Measurements from ENCODE around the gene P4HA3.

DNA sequence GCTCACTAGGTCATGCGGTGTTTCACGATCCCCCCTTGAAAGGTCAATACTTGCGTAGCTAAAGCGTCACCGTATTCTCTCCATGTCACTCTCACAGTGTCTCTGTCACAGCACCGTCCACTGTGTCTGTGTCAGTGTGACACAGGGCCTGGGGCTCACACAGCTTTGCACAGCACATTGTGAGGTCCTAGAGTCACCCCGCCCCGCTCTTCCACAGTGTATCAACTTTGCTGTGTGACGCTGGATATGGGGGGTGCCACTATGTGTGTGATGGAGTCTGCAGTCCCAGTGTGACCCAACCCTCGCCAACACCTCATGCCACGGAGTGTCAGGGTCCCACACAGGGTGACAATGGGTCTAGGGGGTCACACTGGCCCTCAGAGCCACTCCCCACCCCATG is 583 bp downstream of the P4HA3 start:
- TF ChIP-seq, protein P1, sequence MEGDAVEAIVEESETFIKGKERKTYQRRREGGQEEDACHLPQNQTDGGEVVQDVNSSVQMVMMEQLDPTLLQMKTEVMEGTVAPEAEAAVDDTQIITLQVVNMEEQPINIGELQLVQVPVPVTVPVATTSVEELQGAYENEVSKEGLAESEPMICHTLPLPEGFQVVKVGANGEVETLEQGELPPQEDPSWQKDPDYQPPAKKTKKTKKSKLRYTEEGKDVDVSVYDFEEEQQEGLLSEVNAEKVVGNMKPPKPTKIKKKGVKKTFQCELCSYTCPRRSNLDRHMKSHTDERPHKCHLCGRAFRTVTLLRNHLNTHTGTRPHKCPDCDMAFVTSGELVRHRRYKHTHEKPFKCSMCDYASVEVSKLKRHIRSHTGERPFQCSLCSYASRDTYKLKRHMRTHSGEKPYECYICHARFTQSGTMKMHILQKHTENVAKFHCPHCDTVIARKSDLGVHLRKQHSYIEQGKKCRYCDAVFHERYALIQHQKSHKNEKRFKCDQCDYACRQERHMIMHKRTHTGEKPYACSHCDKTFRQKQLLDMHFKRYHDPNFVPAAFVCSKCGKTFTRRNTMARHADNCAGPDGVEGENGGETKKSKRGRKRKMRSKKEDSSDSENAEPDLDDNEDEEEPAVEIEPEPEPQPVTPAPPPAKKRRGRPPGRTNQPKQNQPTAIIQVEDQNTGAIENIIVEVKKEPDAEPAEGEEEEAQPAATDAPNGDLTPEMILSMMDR (IDR thresholded peaks at IDR 0.05) = no peak
- TF ChIP-seq POLR2A (IDR thresholded peaks at IDR 0.05) = no peak

All from adrenal gland (tissue), 5 donors.